Lung (tissue), 12 donors: ENCODE results near the gene SLC25A20. TPM values are rescaled to one million over a fixed set of nuclear protein-coding genes. Genes with fewer than 3 reads are reported as not detected.

Experiments used
- ATAC-seq: fragments of 200-7000 bp; cut with Tn5 transposase; one replicate; pipeline ENCODE4 v1.9.1; 2020; ENCODE audit warnings: moderate number of reproducible peaks; ENCODE audit not compliant: insufficient read depth, low FRiP score
- DNase-seq, 3 donors: peaks; one replicate each; pipeline ENCODE4 v3.0.0-alpha.2; 2013 to 2017
- H3K27ac ChIP-seq, 2 donors: one replicate each; pipeline ENCODE4 v1.5.1; 2013; ENCODE audit warnings: mild to moderate bottlenecking in 2 of 2, moderate library complexity in 2 of 2, control low read depth in 1 of 2, inconsistent platforms in 1 of 2, low read depth in 1 of 2, low read length in 1 of 2
- H3K27me3 ChIP-seq, 3 donors: one replicate each; pipeline ENCODE4 v1.5.1; 2013; ENCODE audit warnings: low read length in 2 of 3; ENCODE audit not compliant: control insufficient read depth in 3 of 3, insufficient read depth in 3 of 3
- H3K36me3 ChIP-seq, 4 donors: one replicate each; pipeline ENCODE4 v1.5.1; 2013; ENCODE audit warnings: low read length in 4 of 4, mild to moderate bottlenecking in 1 of 4, moderate library complexity in 1 of 4; ENCODE audit not compliant: control insufficient read depth in 4 of 4, insufficient read depth in 4 of 4
- H3K4me1 ChIP-seq, 5 donors: one replicate each; pipeline ENCODE4 v1.5.1; 2013; ENCODE audit warnings: low read length in 5 of 5, mild to moderate bottlenecking in 2 of 5, moderate library complexity in 1 of 5; ENCODE audit not compliant: control insufficient read depth in 5 of 5, insufficient read depth in 5 of 5
- H3K4me3 ChIP-seq: one replicate; pipeline ENCODE4 v1.5.1; 2013; ENCODE audit warnings: mild to moderate bottlenecking, control low read depth, moderate library complexity
- H3K9ac ChIP-seq, 2 donors: one replicate each; pipeline ENCODE4 v1.5.1; 2013; ENCODE audit warnings: low read length in 2 of 2, control low read depth in 1 of 2; ENCODE audit not compliant: insufficient read depth in 1 of 2
- H3K9me3 ChIP-seq, 4 donors: one replicate each; pipeline ENCODE4 v1.5.1; 2013; ENCODE audit warnings: low read length in 3 of 4, mild to moderate bottlenecking in 1 of 4, moderate library complexity in 1 of 4; ENCODE audit not compliant: control insufficient read depth in 4 of 4, insufficient read depth in 3 of 4
- WGBS, 2 donors: extraction: QIAGEN DNeasy Blood & Tissue Kit; methylation state at CpG; one replicate each; pipeline ENCODE4 v1.1.7; 2013; 5-methylcytosine and 5-hydroxymethylcytosine counted together
- polyA plus RNA-seq, 2 donors: library from polyadenylated mRNA; stranded (reverse); fragments of 200-250 nt; gene quantifications; one replicate each; pipeline ENCODE4 v1.2.1, GENCODE V29; 2013
- total RNA-seq, 2 donors: library from RNA; depleted of rRNA in 1 of 2; stranded (reverse); fragments of >200 nt in 1 of 2; gene quantifications; one replicate each; pipeline ENCODE4 v1.2.1, GENCODE V29; 2014 to 2021
- TF ChIP-seq, protein P1 (sequence below): IDR thresholded peaks from 2 replicates; pipeline ENCODE4 v1.5.1; 2012; ENCODE audit warnings: mild to moderate bottlenecking; ENCODE audit errors: control extremely low read depth, extremely low read depth
- donor health status: control.
- donor health status: control.
- donor health status: Bipolar disorder and iron deficiency.
- donor health status: healthy.
- donor health status: DM: yes; HTN: yes; CAD: no.

SLC25A20 gene
- total and polyA plus RNA-seq, 4 donors: 8.1 to 19.3 (median 14.6) TPM

DNA sequence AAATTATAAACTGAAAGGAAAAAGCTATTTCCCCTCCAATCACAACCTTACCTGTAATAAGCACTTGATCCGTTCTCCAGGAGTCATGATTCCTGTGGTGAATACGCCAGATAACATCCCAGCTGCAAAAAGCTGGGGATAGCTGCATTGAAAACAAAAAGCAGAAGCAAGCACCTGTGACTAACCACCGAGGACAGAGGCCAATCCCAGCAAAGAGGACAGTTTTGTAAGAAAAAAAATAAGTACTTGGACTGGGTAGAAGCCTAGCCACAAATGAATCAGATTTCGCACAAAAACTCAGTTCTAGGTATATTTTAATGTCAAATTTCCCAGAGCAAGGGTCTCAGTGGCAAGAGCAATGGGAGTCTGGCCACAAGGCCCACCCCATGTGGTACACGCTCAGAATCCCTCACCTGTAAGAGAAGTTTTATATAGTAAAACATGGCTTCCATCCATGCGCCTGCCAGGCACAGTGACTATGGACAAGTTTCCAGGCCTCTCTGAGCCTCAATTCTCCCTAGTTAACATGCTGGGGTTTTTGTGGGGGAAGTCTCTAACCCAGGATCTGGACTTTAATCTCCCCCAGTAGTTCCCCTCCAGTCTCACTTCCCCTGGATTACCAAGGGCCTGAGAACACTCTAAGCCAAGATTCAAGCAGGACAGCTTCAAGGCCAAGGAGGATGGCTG lies 19.2 kb downstream of the SLC25A20 start:
- peaks cover 0 to 3% (median 0%) of the 10 kb centered on the region in 5 donors for H3K4me1 ChIP-seq
- H3K36me3 ChIP-seq: peaks cover 0 to 9% (median 3%) of the 10 kb centered on the region in 4 donors

DNA sequence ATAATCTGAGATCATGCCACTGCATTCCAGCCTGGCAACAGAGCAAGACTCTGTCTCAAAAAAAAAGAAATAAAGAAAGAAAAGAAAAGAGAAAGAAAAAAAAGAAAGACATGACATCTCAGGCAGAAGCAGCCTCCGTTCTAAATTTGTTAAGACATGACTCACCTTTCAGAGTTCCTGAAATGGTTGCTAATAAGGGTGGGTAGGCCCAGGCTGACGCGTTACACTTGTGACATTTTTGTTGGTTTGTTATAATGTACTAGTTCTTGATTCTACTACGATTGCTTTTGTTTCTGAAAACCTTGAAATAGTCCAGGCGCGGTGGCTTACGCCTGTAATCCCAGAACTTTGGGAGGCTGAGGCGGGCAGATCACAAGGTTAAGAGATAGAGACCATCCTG lies 21.0 kb downstream of the SLC25A20 start:
- Histone ChIP-seq H3K4me3 (no peak overlapping the region), H3K9me3 (no peaks in the 10 kb centered on the region), H3K4me1 (peaks cover 0 to 3% (median 0%) of the 10 kb centered on the region in 5 donors), H3K27ac (no peak overlapping the region), H3K9ac (no peak overlapping the region), H3K36me3 (peaks cover 0 to 3% (median 0%) of the 10 kb centered on the region in 4 donors), H3K27me3 (no peaks in the 10 kb centered on the region)
- TF ChIP-seq, protein P1, sequence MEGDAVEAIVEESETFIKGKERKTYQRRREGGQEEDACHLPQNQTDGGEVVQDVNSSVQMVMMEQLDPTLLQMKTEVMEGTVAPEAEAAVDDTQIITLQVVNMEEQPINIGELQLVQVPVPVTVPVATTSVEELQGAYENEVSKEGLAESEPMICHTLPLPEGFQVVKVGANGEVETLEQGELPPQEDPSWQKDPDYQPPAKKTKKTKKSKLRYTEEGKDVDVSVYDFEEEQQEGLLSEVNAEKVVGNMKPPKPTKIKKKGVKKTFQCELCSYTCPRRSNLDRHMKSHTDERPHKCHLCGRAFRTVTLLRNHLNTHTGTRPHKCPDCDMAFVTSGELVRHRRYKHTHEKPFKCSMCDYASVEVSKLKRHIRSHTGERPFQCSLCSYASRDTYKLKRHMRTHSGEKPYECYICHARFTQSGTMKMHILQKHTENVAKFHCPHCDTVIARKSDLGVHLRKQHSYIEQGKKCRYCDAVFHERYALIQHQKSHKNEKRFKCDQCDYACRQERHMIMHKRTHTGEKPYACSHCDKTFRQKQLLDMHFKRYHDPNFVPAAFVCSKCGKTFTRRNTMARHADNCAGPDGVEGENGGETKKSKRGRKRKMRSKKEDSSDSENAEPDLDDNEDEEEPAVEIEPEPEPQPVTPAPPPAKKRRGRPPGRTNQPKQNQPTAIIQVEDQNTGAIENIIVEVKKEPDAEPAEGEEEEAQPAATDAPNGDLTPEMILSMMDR: no peak
- no peak for ATAC-seq
- DNase-seq: no peak
- WGBS, 2 donors: 86 to 91% methylated on average over 8 of the region's 8 CpGs

More for the DNA sequence above, 19.2 kb downstream of the SLC25A20 start:
- no peak for ATAC-seq
- Histone ChIP-seq H3K9ac (no peak overlapping the region), H3K27ac (no peak overlapping the region), H3K27me3 (no peaks in the 10 kb centered on the region), H3K9me3 (no peaks in the 10 kb centered on the region), H3K4me3 (no peak overlapping the region)
- no peak for DNase-seq
- WGBS, 2 donors: 85 to 86% methylated on average over 6 of the region's 6 CpGs
- TF ChIP-seq, protein P1: no peak

DNA sequence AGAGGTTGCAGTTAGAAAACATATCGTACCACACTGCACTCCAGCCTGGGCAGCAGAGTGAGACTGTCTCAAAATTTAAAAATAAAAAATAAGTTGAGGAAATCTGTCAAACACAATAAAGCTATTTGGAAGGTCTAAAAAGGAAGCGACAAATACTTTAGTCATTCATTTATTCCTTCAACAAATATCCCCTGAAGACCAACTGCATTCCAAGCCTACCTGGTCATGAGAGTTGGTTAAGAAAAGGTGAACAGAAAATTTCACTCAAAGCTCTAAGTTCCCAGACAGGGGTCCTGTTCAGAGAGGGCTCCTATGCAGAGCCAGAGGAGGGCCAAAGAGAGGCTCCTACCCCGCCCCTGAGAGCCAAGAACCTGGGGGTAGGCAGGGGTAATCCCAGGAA lies 35.6 kb downstream of the SLC25A20 start:
- 96 to 100% methylated on average over 3 of the region's 3 CpGs for WGBS, 2 donors
- no peaks in the 10 kb centered on the region for H3K9me3 ChIP-seq
- ATAC-seq (no peak), DNase-seq (no peak)
- TF ChIP-seq, protein P1: no peak
- H3K27me3 ChIP-seq: no peaks in the 10 kb centered on the region
- H3K27ac ChIP-seq: no peak overlapping the region
- peaks cover 0 to 23% (median 8%) of the 10 kb centered on the region in 4 donors for H3K36me3 ChIP-seq
- no peaks in the 10 kb centered on the region for H3K4me1 ChIP-seq
- H3K9ac ChIP-seq: no peak overlapping the region
- H3K4me3 ChIP-seq: no peak overlapping the region

DNA sequence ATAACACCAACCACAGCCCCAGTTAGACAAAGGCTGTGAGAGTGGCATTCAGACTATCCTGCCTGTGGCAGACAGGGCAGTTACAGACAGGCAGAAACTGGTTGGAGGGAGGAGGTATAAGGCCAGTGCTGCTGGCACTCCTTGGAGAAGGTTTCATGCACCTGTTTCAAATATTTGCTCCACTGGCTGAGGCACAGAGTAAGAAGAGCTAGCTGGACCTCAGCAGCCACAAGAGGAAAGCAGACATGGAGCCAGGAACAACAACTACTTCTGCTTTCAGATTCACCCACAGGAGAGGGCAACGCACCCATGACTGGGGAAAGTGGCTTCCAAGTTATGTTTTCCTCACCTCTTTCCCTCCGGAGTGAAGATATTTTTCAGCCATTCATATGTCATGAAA lies 39.5 kb downstream of the SLC25A20 start:
- WGBS, 2 donors: 63 to 82% methylated on average over 2 of the region's 2 CpGs

More for the DNA sequence above, 39.5 kb downstream of the SLC25A20 start:
- DNase-seq: no peak
- no peak for ATAC-seq
- Histone ChIP-seq H3K27ac (no peak overlapping the region), H3K4me1 (no peaks in the 10 kb centered on the region), H3K9me3 (no peaks in the 10 kb centered on the region), H3K9ac (no peak overlapping the region), H3K36me3 (peaks cover 0 to 32% (median 7%) of the 10 kb centered on the region in 4 donors), H3K4me3 (no peak overlapping the region), H3K27me3 (no peaks in the 10 kb centered on the region)
- TF ChIP-seq, protein P1: no peak
